Measurements from ENCODE around the gene MTUS2.

MTUS2 gene

DNA sequence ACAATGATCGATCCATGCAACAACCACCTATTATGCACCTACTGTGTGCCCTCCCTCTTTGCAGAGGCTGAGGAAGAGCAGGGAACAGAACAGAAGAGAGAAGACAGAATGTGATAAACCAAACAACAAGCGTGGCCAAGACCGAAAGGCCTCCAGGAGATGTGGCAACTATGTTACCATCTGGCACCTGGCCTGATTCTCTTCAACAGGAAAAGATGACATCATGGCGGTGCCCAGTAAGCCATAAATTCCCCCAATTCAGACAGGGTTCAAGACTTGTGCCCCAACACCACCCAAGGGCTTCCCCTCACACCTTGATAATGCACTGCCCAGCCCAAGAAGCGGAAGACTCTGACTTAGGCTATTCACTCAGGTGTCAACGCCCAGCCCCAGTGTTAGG is 731.1 kb downstream of the MTUS2 start:
- Histone ChIP-seq H3K27ac (ENCODE audit: low read length) (no peak overlapping the region), H3K4me1 (ENCODE audit: insufficient read depth, low read length) (no peaks in the 10 kb centered on the region), H3K36me3 (ENCODE audit: insufficient read depth, low read length) (peaks cover 85% of the 10 kb centered on the region), H3K9ac (ENCODE audit: low read depth, low read length) (no peak overlapping the region), H3K4me2 (ENCODE audit: insufficient read depth, low read length) (no peak overlapping the region), H2AFZ (ENCODE audit: low read depth, low read length) (no peak overlapping the region), H3K4me3 (ENCODE audit: low read depth in 1 of 2, low read length in 2 of 2) (no peak overlapping the region), H3K79me2 (ENCODE audit: insufficient read depth, low read length) (peaks cover 98% of the 10 kb centered on the region), H3K27me3 (ENCODE audit: insufficient read depth, low read length, poor library complexity) (no peaks in the 10 kb centered on the region), H4K20me1 (ENCODE audit: insufficient read depth, low read length) (peaks cover 83% of the 10 kb centered on the region), H3K9me3 (ENCODE audit: insufficient read depth, low read length, severe bottlenecking) (no peaks in the 10 kb centered on the region)
- ATAC-seq (ENCODE audit: insufficient read depth, low read depth) = no peak
- no peak for DNase-seq
- TF ChIP-seq, protein P1, sequence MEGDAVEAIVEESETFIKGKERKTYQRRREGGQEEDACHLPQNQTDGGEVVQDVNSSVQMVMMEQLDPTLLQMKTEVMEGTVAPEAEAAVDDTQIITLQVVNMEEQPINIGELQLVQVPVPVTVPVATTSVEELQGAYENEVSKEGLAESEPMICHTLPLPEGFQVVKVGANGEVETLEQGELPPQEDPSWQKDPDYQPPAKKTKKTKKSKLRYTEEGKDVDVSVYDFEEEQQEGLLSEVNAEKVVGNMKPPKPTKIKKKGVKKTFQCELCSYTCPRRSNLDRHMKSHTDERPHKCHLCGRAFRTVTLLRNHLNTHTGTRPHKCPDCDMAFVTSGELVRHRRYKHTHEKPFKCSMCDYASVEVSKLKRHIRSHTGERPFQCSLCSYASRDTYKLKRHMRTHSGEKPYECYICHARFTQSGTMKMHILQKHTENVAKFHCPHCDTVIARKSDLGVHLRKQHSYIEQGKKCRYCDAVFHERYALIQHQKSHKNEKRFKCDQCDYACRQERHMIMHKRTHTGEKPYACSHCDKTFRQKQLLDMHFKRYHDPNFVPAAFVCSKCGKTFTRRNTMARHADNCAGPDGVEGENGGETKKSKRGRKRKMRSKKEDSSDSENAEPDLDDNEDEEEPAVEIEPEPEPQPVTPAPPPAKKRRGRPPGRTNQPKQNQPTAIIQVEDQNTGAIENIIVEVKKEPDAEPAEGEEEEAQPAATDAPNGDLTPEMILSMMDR (IDR thresholded peaks at IDR 0.05; ENCODE audit: borderline replicate concordance, extremely low read depth, low read length, poor library complexity, severe bottlenecking) = no peak
- TF ChIP-seq EZH2 (IDR thresholded peaks at IDR 0.05; ENCODE audit: borderline replicate concordance, low read depth, low read length, severe bottlenecking) = no peak

Measured in DND-41 (cell line).